Measurements from ENCODE around the gene PNRC1.
A peak's percentile ranks its signal among the peaks of the same experiment; 100 is the strongest.
"Not testable (repeated sequence)": the region's sequence is repeated elsewhere in the genome, so short reads cannot be mapped to it uniquely, and the experiment has no call there.

The PNRC1 gene

DNA sequence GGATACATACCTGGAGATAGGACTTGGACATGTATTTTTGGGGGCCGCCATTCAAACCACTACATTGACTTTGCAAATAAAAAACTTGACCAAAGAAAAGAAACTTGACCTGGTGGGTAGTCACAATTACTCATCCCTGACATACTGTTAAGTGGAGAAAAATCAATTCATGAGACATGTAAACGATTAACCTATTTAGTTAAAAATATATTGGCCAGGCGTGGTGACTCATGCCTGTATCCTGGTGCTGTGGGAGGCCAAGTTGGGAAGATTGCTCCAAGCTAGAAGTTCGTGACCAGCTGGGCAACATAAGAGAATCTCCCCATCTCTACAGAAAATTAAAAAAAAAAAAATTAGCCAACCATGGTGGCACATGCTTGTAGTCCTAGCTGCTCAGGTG is 39.8 kb downstream of the PNRC1 start:
- H3K4me3 ChIP-seq (ENCODE audit: low read depth, low read length), result no peak overlapping the region
- no peak for DNase-seq (ENCODE audit: low read depth)
- TF ChIP-seq, protein P1, sequence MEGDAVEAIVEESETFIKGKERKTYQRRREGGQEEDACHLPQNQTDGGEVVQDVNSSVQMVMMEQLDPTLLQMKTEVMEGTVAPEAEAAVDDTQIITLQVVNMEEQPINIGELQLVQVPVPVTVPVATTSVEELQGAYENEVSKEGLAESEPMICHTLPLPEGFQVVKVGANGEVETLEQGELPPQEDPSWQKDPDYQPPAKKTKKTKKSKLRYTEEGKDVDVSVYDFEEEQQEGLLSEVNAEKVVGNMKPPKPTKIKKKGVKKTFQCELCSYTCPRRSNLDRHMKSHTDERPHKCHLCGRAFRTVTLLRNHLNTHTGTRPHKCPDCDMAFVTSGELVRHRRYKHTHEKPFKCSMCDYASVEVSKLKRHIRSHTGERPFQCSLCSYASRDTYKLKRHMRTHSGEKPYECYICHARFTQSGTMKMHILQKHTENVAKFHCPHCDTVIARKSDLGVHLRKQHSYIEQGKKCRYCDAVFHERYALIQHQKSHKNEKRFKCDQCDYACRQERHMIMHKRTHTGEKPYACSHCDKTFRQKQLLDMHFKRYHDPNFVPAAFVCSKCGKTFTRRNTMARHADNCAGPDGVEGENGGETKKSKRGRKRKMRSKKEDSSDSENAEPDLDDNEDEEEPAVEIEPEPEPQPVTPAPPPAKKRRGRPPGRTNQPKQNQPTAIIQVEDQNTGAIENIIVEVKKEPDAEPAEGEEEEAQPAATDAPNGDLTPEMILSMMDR (conservative IDR thresholded peaks at IDR 0.05; ENCODE audit: low read depth, low read length), result no peak

DNA sequence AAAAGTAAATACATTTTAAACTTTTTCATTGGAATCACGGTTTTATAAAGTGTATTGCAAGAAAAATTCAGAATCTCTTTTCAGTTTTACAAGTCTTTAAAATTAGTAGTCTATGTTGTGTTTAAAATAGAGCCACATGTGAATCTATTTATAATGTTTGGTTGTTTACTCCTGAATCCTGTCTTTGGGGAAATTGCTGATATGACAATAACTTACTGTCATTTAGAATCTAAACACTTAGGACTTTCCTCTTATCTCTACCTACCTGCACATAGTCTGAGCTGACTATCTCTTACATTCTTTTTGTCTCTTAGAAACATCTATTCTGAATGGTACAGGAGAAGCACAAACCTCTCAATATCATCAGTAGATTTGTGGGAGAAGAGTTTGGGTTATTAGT is 41.4 kb downstream of the PNRC1 start:
- TF ChIP-seq, protein P1 (conservative IDR thresholded peaks at IDR 0.05; ENCODE audit: low read depth, low read length), result no peak
- no peak overlapping the region for H3K4me3 ChIP-seq (ENCODE audit: low read depth, low read length)
- DNase-seq (ENCODE audit: low read depth), result no peak

DNA sequence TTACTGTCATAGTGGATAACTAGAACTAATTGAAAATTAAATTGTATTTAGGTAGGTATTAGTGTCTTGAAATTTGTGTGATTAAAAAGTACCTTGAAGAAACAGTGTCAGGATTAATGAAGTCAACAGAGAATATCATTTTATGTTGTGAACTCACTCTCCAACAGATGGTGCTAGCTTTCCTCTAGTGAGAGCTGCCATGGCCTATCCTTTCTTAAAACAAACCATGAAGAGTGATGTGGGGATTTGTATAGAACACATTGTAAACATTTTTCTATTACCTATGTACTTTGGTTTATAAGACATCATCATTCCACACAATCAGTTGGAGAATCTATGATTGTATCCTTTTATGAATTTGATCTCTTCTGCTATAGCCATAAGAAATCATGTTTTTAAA is 42.1 kb downstream of the PNRC1 start:
- peak; percentile 70 for DNase-seq (ENCODE audit: low read depth)
- no peak overlapping the region for H3K4me3 ChIP-seq (ENCODE audit: low read depth, low read length)
- TF ChIP-seq, protein P1 (conservative IDR thresholded peaks at IDR 0.05; ENCODE audit: low read depth, low read length), result peak; percentile 69

DNA sequence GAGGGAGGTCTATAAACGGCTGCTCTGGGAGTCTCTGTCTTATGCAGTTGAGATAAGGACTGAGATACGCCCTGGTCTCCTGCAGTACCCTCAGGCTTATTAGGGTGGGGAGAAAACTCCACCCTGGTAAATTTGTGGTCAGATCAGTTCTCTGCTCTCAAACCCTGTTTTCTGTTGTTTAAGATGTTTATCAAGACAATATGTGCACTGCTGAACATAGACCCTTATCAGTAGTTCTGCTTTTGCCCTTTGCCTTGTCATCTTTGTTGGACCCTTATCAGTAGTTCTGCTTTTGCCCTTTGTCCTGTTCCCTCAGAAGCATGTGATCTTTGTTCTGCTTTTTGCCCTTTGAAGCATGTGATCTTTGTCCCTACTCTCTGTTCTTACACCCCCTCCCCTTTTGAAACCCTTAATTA is 47.7 kb downstream of the PNRC1 start:
- DNase-seq (ENCODE audit: low read depth); H3K4me3 ChIP-seq (ENCODE audit: low read depth, low read length): not testable (repeated sequence)

DNA sequence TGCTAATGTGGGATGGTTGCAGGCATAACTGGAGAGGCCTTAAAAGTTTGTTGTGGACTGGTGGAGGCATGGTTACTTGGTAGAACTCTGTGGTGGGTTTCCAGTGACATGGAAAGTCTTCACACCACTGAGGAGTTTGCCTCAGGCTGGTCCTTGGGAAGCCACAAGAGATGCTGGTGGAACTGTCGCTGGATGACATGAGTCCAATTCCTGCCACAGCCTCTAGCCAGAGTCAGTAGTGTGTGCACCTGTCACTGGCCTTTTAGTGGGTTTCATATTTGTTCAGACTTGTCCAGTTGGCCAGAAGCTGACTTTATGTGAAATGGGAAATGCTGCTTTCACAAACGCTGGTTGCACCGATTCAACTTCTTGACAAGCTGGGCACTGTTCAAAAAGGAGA is 51.0 kb downstream of the PNRC1 start:
- H3K4me3 ChIP-seq (ENCODE audit: low read depth, low read length), result no peak overlapping the region
- no peak for DNase-seq (ENCODE audit: low read depth)
- TF ChIP-seq, protein P1 (conservative IDR thresholded peaks at IDR 0.05; ENCODE audit: low read depth, low read length), result no peak

DNA sequence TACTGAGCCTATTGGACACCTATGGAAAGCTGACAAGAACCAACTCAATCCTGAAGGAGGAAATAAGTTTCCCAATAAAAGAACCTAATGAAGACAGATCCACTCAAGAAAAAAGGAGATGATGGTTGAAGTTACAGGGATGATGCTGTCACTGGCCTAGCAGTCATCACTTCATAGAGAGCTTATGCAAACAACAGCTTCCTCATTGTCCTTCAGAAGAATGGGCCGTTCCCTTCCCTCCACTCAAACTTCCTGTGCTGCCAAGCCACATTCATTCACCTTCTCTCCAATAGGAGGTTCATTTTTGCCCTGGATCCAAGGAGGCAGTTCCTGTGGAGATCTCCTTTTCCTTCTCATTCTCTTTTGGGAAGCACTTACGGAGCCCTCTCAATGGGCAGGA is 51.5 kb downstream of the PNRC1 start:
- H3K4me3 ChIP-seq (ENCODE audit: low read depth, low read length), result no peak overlapping the region
- DNase-seq (ENCODE audit: low read depth), result no peak
- TF ChIP-seq, protein P1 (conservative IDR thresholded peaks at IDR 0.05; ENCODE audit: low read depth, low read length), result no peak

DNA sequence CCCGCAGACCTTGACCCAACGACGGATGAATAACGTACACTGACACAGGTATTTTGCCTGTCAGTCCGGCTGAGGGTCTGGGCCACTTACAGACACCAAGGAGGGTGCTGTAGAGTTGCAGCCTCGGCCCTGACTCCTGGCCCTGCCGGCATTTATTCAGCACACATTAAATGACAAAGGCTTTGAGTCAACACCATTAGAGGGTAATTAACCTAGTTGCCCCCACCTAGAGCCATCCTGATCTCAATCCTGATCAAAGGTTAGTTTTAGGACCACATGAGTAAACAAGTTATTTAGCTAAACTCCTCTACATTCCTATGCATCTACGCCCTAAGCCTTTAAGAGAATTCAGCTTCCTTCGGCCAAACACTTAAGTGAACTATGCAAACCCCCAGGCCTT is 53.4 kb downstream of the PNRC1 start:
- TF ChIP-seq, protein P1 (conservative IDR thresholded peaks at IDR 0.05; ENCODE audit: low read depth, low read length), result no peak
- DNase-seq (ENCODE audit: low read depth), result no peak
- H3K4me3 ChIP-seq (ENCODE audit: low read depth, low read length), result no peak overlapping the region

DNA sequence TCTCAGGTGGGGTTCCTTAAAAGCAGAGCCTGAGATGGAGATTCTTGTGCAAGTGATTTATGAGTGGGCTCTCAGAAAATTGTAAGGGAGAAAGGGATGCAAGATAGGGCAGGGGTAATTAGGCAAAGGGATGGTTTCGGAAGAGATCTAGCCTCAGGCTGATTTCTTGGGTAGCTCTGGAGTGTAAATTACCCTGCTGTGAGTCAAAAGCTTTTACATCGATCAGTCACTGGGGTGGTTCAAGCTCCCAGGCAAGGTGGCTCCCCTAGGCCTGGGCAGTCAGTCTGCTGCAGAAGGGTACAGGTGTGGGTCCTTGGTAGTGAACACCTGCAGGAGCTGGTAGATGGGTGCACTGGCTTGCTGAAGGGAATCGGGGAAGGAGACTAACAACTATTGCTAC is 54.2 kb downstream of the PNRC1 start:
- no peak overlapping the region for H3K4me3 ChIP-seq (ENCODE audit: low read depth, low read length)
- no peak for DNase-seq (ENCODE audit: low read depth)
- TF ChIP-seq, protein P1 (conservative IDR thresholded peaks at IDR 0.05; ENCODE audit: low read depth, low read length), result no peak
